Gastrocnemius medialis (tissue), 4 donors: ENCODE results near the gene BMPER. TPM values are rescaled to one million over a fixed set of nuclear protein-coding genes. Genes with fewer than 3 reads are reported as not detected.
A peak's percentile ranks its signal among the peaks of the same experiment; 100 is the strongest.

Experiments used
- ATAC-seq, 2 donors: fragments of 150-250 bp; one replicate each; pipeline ENCODE4 v1.9.1; 2016
- DNase-seq, 2 donors: peaks; one replicate each; pipeline ENCODE4 v3.0.0-alpha.2; 2019
- H3K27ac ChIP-seq, 4 donors: fragments of 200-600 bp; sonication (generic); 1 replicate in 1 of 4; 2 replicates in 3 of 4; pipeline ENCODE4 v1.5.1; 2016 to 2018; ENCODE audit warnings: mild to moderate bottlenecking in 2 of 4, moderate library complexity in 1 of 4
- H3K27me3 ChIP-seq, 3 donors: fragments of 200-600 bp; sonication (generic) in 2 of 3; 1 replicate in 1 of 3; 2 replicates in 2 of 3; pipeline versions ENCODE4 v1.5.1 to v1.6.0; 2016 to 2019; ENCODE audit warnings: mild to moderate bottlenecking in 1 of 3, moderate library complexity in 1 of 3
- H3K36me3 ChIP-seq, 2 donors: fragments of 200-600 bp; sonication (generic) in 1 of 2; one replicate each; pipeline ENCODE4 v1.5.1; 2017 to 2018
- H3K4me1 ChIP-seq, 2 donors: fragments of 200-600 bp; sonication (generic) in 1 of 2; one replicate each; pipeline ENCODE4 v1.5.1; 2016 to 2017; ENCODE audit warnings: mild to moderate bottlenecking in 2 of 2
- H3K4me3 ChIP-seq, 4 donors: fragments of 200-600 bp; sonication (generic) in 3 of 4; 1 replicate in 1 of 4; 2 replicates in 3 of 4; pipeline ENCODE4 v1.5.1; 2016 to 2019; ENCODE audit warnings: mild to moderate bottlenecking in 2 of 4
- H3K9me3 ChIP-seq, 3 donors: fragments of 200-600 bp; sonication (generic) in 2 of 3; 1 replicate in 1 of 3; 2 replicates in 2 of 3; pipeline ENCODE4 v1.5.1; 2016 to 2019
- CTCF ChIP-seq, 5 experiments: fragments of 450-650 bp in 3 of 5; fragments of 200-600 bp in 2 of 5; sonication (generic) in 2 of 5; IDR thresholded peaks in 4 of 5; conservative IDR thresholded peaks in 1 of 5; 1 replicate in 4 of 5; 2 replicates in 1 of 5; pipeline ENCODE4 v1.5.1; 2016 to 2019; ENCODE audit warnings: antibody characterized with exemption in 5 of 5, mild to moderate bottlenecking in 3 of 5, moderate library complexity in 3 of 5
- POLR2A ChIP-seq, 2 donors: fragments of 450-650 bp; IDR thresholded peaks; one replicate each; pipeline ENCODE4 v1.6.1; 2017; ENCODE audit warnings: antibody characterized with exemption in 2 of 2, mild to moderate bottlenecking in 2 of 2, moderate library complexity in 2 of 2
- in situ Hi-C, 4 donors: fragments of 200-750 bp; cut with MboI; loops; one replicate each; pipeline versions ENCODE4 v1.15.0 to v1.8.0; 2017; ENCODE audit warnings: low sequenced_read_pairs in 4 of 4
- intact Hi-C: fragments of 100-400 bp; cut with DNase I; formaldehyde crosslinking; loops from one replicate; pipeline ENCODE4 v1.15.1; 2023; ENCODE audit warnings: low total_unique reads
- total RNA-seq, 4 donors: library from RNA; depleted of rRNA; stranded (reverse); fragments of >200 nt; gene quantifications; one replicate each; pipeline versions ENCODE4 v1.1.0 to v1.2.3, GENCODE V29; 2016

The BMPER gene
- total RNA-seq, 4 donors from 2014 or later, result 1.7 to 11.0 (median 4.5) TPM

GRCh38 chr7:34057956-34058355, 152.6 kb downstream of the BMPER start:
- no peaks in the 10 kb centered on the region for H3K36me3 ChIP-seq
- in situ Hi-C loops, result no loop called here
- H3K9me3 ChIP-seq, result no peaks in the 10 kb centered on the region
- no peaks in the 10 kb centered on the region for H3K4me1 ChIP-seq
- no peak overlapping the region for H3K27ac ChIP-seq
- H3K4me3 ChIP-seq, result no peak overlapping the region
- DNase-seq, result no peak
- H3K27me3 ChIP-seq, result no peaks in the 10 kb centered on the region
- intact Hi-C loops, result no loop called here
- ATAC-seq, result no peak
- TF ChIP-seq CTCF (IDR thresholded peaks at IDR 0.05 in 4 of 5, conservative IDR thresholded peaks at IDR 0.05 in 1 of 5) (no peak), POLR2A (IDR thresholded peaks at IDR 0.05) (no peak)

GRCh38 chr7:34058801-34059135, 153.4 kb downstream of the BMPER start:
- TF ChIP-seq POLR2A (IDR thresholded peaks at IDR 0.05) (no peak), CTCF (IDR thresholded peaks at IDR 0.05 in 4 of 5, conservative IDR thresholded peaks at IDR 0.05 in 1 of 5) (no peak)
- no peaks in the 10 kb centered on the region for H3K4me1 ChIP-seq
- no peak for DNase-seq
- in situ Hi-C loops (no loop called here), intact Hi-C loops (no loop called here)
- peak in 1 of 2 donors; percentile 6 for ATAC-seq
- H3K4me3 ChIP-seq, result no peak overlapping the region
- peak overlapping the region; percentile 40 to 64 (median 43) for H3K27ac ChIP-seq
- no peaks in the 10 kb centered on the region for H3K9me3 ChIP-seq
- H3K27me3 ChIP-seq, result no peaks in the 10 kb centered on the region
- H3K36me3 ChIP-seq, result no peaks in the 10 kb centered on the region

DNA sequence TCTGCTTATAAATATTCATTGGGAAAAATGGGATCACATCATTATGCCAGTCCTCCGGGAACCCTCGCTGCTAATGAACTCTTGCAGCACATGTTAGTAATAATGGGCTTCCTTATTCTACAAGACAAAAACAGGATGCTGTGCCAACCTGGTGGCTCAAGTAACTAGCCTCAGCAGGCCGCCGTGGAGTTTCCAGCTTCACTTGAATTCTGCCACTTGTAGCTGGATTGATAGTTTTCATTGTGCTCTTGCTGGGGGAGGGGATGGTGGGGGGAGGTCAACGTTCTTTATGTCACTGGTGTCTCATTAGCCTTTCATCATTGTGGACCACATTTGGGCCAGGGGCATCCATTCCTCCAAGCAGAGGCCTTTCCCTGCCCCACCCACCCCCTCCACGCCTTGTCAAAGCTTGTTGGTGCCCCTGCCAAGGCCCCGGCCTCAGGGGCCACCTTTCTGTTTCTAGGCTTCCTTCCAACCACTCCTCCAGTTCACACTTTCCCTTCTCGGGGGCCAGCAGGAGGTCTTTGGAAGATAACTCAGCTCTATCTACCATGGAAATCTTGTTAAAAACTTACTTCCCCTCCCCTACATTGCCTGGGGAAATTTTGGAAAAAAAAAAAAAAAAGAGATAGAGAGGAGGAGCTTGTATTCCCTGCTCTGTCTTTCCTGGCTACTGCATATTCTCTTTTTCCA, 153.9 kb downstream of the BMPER start:
- DNase-seq, result peak in 1 of 2 donors; percentile 32
- Histone ChIP-seq H3K9me3 (no peaks in the 10 kb centered on the region), H3K4me3 (no peak overlapping the region), H3K27ac (peak overlapping the region; percentile 40 to 64 (median 43)), H3K4me1 (peaks cover 0 to 2% of the 10 kb centered on the region in 2 donors), H3K27me3 (no peaks in the 10 kb centered on the region), H3K36me3 (no peaks in the 10 kb centered on the region)
- in situ Hi-C loops (no loop called here), intact Hi-C loops (no loop called here)
- TF ChIP-seq CTCF (IDR thresholded peaks at IDR 0.05 in 4 of 5, conservative IDR thresholded peaks at IDR 0.05 in 1 of 5) (no peak), POLR2A (IDR thresholded peaks at IDR 0.05) (no peak)
- ATAC-seq, result peak in 1 of 2 donors; percentile 45

- in situ Hi-C loops (no loop called here), intact Hi-C loops (no loop called here)
- no peak for ATAC-seq
Measured at GRCh38 chr7:34060196-34060947, 155.0 kb downstream of the BMPER start.

More at GRCh38 chr7:34060196-34060947, 155.0 kb downstream of the BMPER start:
- H3K27ac ChIP-seq, result peak overlapping the region in 1 of 4 donors; percentile 64
- TF ChIP-seq CTCF (IDR thresholded peaks at IDR 0.05 in 4 of 5, conservative IDR thresholded peaks at IDR 0.05 in 1 of 5) (no peak), POLR2A (IDR thresholded peaks at IDR 0.05) (no peak)
- H3K36me3 ChIP-seq, result no peaks in the 10 kb centered on the region
- H3K4me3 ChIP-seq, result no peak overlapping the region
- no peaks in the 10 kb centered on the region for H3K9me3 ChIP-seq
- H3K4me1 ChIP-seq, result peaks cover 8 to 10% of the 10 kb centered on the region in 2 donors
- DNase-seq, result no peak
- no peaks in the 10 kb centered on the region for H3K27me3 ChIP-seq
